ENCODE measurements around the gene SLC25A34.

DNA sequence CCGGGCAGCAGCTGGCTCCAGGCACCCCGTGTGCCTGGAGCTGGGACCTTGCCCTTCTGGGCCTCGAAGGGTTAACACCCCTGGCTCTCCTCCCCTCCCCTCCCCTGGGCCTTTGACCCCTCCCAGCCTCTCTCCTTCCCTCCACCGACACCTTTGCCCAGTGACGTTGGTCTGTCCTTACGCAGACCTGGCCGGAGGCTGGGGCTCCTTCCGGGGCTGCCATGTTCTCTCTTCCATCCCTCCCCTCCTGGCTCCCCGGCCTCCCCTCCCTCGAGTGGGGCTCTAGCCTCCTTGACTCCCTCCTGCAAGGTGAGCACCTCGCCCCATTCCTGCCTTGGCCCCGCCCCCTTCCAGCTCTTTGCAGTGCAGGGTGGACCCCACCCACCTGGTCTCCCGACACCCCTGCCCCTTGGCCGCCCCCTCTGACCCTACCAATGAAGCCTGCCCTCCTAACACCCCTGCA, 6.3 kb downstream of the SLC25A34 start, which contains the start of gene TMEM82:
- TF ChIP-seq, protein P1, sequence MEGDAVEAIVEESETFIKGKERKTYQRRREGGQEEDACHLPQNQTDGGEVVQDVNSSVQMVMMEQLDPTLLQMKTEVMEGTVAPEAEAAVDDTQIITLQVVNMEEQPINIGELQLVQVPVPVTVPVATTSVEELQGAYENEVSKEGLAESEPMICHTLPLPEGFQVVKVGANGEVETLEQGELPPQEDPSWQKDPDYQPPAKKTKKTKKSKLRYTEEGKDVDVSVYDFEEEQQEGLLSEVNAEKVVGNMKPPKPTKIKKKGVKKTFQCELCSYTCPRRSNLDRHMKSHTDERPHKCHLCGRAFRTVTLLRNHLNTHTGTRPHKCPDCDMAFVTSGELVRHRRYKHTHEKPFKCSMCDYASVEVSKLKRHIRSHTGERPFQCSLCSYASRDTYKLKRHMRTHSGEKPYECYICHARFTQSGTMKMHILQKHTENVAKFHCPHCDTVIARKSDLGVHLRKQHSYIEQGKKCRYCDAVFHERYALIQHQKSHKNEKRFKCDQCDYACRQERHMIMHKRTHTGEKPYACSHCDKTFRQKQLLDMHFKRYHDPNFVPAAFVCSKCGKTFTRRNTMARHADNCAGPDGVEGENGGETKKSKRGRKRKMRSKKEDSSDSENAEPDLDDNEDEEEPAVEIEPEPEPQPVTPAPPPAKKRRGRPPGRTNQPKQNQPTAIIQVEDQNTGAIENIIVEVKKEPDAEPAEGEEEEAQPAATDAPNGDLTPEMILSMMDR (IDR thresholded peaks at IDR 0.05 in 4 of 5, conservative IDR thresholded peaks at IDR 0.05 in 1 of 5): no peak
- no peak for TF ChIP-seq POLR2A (IDR thresholded peaks at IDR 0.05)

Measured in gastrocnemius medialis (tissue), 4 donors.